ENCODE measurements around the gene KAZN.

DNA sequence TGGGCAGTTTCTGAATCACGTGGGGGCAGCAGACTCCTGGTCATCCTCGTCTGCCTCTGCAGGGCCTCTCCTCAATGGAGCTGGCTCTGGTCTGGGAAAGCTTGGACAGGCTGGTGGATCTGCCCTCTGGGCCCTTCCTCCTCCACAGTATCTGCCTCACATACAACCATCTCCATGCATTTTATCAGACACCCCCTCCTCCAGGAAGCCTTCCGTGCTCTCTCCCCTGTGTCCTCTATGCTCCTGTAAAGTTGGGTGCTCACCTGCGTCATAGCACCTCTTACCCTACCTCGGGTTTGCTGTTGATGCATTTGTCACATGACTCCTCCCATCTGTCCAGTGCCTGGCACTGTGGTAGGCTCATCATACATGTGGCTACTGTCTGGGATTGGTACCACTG, 459.3 kb downstream of the KAZN start:
- no peak for TF ChIP-seq ZNF658 (tag by site-specific recombination; IDR thresholded peaks at IDR 0.05)
- no peak for TF ChIP-seq ZNF670 (tag by site-specific recombination; IDR thresholded peaks at IDR 0.05; ENCODE audit: low read depth)
- no peak for TF ChIP-seq YY1 (tag by site-specific recombination; IDR thresholded peaks at IDR 0.05)
- no peak for TF ChIP-seq RBAK (tag by site-specific recombination; IDR thresholded peaks at IDR 0.05)
- no peak for TF ChIP-seq REPIN1 (tag by site-specific recombination; IDR thresholded peaks at IDR 0.05; ENCODE audit: low read depth)

Measured in HEK293 (cell line).